Endometrial microvascular endothelial cells (primary cell): ENCODE measurements around the gene SLC35F3. TPM values are rescaled to one million over a fixed set of nuclear protein-coding genes. Genes with fewer than 3 reads are reported as not detected.
"Not testable (repeated sequence)": the region's sequence is repeated elsewhere in the genome, so short reads cannot be mapped to it uniquely, and the experiment has no call there.

Source experiments
- in situ Hi-C: cut with HindIII; loops from 2 replicates; pipeline ENCODE4 v1.10.0; 2017; ENCODE audit warnings: low sequenced_read_pairs, low pct_unique_long_range_greater_than_20kb; ENCODE audit errors: inconsistent ontology term
- total RNA-seq: library from RNA; depleted of rRNA; stranded (reverse); fragments of >200 nt; gene quantifications from one replicate; pipeline ENCODE4 v1.2.3, GENCODE V29; 2015; ENCODE audit errors: inconsistent ontology term

The SLC35F3 gene
- total RNA-seq, 1 donor from 2014 or later, result not detected

- in situ Hi-C loops, result no loop called here
These were observed 436.1 kb downstream of the SLC35F3 start for GRCh38 chr1:234340528-234340927.

- in situ Hi-C loops, result no loop called here
These were observed 438.3 kb downstream of the SLC35F3 start for GRCh38 chr1:234342774-234343173.

- in situ Hi-C loops, result no loop called here
These were observed 440.8 kb downstream of the SLC35F3 start for GRCh38 chr1:234345237-234345636.

- in situ Hi-C loops, result no loop called here
These were observed 444.5 kb downstream of the SLC35F3 start for GRCh38 chr1:234348964-234349363.

DNA sequence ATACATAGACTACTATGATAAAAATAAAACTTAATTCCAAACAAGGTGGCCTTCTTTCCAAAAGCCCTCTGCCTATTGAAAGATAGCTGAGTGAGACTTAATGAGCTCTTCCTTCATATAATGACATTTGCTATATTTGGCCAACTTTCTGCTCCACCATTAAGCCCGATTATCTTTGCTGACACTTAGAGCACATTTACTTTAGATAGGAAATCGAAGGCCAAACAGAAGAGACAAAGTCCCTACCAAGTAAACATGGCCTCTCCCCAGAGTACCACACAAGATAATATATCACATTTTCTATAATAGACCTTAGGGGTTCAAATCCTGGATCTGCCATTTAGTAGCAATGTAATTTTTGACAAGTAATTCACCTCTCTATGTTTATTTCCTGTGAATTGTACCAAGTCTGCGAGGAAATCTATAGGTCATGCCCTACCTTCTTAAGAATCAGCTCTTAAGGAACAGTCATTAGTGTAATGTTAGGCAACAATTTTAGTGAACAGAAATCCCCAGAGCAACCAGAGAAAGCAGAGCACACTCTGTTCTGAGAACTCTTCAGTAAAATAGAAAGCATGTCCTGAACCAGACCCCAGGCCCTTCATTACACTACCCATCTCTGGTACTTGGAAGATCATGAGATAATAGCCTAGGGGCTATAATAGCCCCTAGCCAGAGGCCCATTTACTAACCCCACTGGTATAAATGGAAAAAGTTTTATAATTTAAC lies 451.5 kb downstream of the SLC35F3 start:
- in situ Hi-C loops, result no loop called here

DNA sequence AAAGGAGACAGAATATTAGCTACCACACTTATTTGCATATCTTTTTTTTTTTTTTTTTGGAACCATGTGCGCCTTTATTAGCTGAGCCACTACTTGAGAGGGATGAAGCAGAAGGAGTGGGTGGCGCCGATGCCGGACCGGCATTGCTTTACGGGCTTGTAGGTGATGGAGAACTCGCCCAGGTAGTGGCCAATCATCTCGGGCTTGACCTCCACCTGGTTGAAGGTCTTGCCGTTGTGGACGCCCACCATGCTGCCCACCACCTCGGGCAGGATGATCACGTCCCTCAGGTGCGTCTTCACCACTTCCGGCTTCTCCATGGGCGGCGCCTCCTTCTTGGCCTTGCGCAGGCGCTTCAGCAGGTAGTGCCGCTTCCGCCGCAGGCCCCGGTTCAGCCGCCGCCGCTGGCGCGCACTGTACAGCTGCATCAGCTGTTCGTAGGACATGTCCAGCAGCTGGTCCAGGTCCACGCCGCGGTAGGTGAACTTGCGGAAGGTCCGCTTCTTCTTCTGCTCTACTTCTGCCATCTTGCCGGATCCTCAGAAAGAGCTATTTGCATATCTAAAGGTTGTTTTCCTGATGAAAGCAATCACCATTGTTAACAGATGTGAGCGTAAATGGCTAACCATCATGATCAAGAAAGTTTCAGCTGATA lies 452.3 kb downstream of the SLC35F3 start:
- in situ Hi-C loops, result not testable (repeated sequence)

GRCh38 chr1:234357831-234358230 lies 453.4 kb downstream of the SLC35F3 start:
- in situ Hi-C loops, result no loop called here

DNA sequence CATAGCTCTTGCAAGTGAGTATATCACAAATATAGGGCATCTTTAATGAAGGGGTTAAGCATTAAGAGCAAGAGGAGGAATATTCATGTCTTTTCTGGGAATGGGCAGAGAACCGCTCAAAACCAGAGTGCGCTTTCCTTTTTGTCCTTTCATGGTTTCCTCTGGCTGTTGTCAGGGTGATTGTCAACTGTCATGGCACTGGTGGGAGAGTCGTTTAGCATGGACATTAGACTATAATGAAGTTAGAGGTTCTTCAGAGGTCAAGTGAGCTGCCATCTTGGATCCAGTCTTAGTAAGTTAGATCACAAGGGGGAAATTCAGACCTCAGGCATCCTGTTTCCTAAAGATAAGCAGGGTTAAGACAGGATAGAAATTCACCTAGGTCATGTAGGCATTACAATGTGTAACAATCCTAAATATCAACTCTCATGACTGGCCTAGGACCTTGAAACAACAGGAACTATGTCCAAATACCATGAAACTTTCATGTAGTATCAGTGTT lies 456.7 kb downstream of the SLC35F3 start:
- in situ Hi-C loops, result no loop called here

DNA sequence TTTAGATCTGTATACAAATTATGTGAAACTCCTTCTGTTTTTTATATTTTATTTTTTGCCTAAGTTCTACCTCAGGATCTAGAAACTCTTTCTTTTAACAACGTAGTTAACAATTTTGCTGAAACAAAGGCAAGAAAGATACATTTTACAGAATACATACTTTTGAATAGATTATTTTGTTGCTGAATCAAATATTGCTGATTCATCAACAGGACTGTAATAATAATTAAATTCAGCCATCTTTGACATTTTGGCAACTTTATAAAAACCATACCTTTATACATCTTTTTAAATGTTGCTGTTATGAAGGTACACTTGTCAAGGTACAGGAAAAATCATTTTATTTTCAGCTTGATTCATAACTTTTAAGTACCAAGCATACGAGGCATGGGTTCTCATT lies 458.1 kb downstream of the SLC35F3 start:
- in situ Hi-C loops, result no loop called here

DNA sequence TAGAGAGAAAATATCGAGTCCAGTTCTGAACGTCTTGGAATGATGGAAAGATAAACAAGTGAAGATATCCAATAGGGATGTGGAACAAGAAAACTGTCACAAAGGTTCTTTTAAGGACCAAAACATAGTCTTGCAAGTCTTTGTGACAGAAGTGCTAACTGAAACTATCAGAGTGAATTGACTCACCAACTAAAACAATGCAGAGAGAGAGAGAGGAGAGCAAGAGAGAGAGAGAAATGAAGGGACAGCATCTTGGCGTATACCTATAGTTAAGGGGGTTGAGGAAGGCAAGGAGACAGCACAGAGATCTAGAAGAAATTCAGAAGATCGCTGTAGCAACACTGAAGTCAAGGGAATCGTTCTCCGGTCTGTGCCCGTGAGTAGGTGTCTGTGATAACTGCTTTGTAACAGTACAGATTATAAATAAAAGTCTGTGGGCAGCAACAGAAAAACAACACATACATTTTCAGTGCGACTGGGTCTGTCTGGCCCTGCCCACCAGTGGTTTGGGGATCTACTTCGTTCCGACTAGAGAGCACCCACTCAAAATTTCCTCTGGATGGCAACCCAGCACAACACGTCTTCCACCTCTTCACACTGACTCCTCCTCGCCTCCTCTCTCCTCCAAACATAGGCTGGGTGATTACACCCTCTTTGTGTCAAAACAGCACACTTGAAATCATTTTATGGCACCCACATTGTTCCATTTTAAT lies 464.0 kb downstream of the SLC35F3 start:
- in situ Hi-C loops, result no loop called here

DNA sequence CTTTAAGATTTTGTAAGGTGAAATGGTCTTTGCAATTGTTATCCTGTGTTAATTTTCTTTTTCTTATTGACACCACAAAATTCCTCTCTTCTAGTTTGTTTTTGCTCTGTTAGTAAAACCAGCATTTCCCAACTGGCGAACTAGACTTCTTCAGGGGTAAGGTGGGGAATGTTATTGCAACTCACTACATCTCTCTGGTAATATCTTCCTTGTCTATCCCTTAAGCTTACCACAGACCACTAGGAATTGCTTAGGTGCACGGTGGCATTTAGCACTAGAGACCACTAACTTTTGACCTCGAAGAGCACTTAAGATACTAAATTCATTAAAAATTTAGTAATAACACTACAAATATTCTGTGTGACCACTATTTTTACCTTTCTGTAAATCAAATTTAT lies 464.6 kb downstream of the SLC35F3 start:
- in situ Hi-C loops, result no loop called here

DNA sequence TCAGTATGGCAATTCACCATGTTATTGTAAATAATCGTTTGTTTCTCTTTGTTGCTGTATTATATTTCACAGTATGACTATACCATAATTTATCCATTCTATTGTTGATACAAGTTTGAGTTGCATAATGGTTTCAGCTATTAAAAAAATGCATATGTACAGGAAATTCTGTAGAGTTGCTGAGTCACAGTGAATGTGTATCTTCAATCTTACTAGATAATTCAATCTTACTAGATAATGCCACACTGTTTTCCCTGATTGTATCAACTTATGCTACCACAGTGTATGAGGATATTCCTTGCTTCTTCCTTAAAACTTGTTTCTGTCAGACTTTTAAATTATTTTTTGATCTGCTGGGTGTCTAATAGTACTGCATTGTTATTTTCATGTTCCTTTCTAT lies 465.3 kb downstream of the SLC35F3 start:
- in situ Hi-C loops, result no loop called here

DNA sequence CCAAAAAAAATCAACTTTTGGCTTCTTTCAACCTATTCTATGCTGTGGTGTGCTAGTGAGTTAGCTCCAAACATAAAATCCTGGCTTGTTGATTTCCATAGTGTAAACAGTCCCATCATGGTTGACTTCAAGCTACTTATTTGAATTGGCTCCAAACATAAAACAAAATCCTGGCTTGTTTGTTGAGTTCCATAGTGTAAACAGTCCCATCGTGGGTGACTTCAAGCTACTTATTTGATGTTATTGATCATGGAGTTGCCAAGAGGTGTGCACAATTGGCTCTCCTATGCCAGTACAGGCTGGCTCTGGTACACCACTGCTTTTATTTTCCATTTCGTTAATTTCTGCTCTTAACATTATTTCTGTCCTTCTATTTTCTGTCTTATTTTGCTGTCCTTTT lies 466.9 kb downstream of the SLC35F3 start:
- in situ Hi-C loops, result no loop called here

GRCh38 chr1:234372011-234372757 lies 467.7 kb downstream of the SLC35F3 start:
- in situ Hi-C loops, result no loop called here

- in situ Hi-C loops, result no loop called here
These were observed 468.8 kb downstream of the SLC35F3 start, which contains the start of gene COA6 for GRCh38 chr1:234373064-234373958. COA6 (plus strand) TSS chr1:234373456; CDS start chr1:234373467, 11 bp downstream.

- in situ Hi-C loops, result no loop called here
These were observed 469.4 kb downstream of the SLC35F3 start for GRCh38 chr1:234373959-234374254.
